GM23248 (cell line): ENCODE results near the gene CENPX. TPM values are rescaled to one million over a fixed set of nuclear protein-coding genes. Genes with fewer than 3 reads are reported as not detected.
A peak's percentile ranks its signal among the peaks of the same experiment; 100 is the strongest.

Experiments
- DNase-seq: peaks from one replicate; pipeline ENCODE4 v3.0.0-alpha.2; 2015
- H2AFZ ChIP-seq: fragments of 200-600 bp; sonication (generic); 2 replicates; pipeline ENCODE4 v1.6.1; 2016; ENCODE audit warnings: antibody characterized with exemption
- H3F3A ChIP-seq: fragments of 200-600 bp; sonication (generic); 2 replicates; pipeline ENCODE4 v1.6.1; 2016; ENCODE audit warnings: mild to moderate bottlenecking, antibody characterized with exemption, mixed run types; ENCODE audit not compliant: insufficient read depth
- H3K27ac ChIP-seq: fragments of 200-600 bp; sonication (generic); 2 replicates; pipeline ENCODE4 v1.5.1; 2016; ENCODE audit warnings: mild to moderate bottlenecking
- H3K27me3 ChIP-seq: fragments of 200-600 bp; sonication (generic); replicated peaks from 2 replicates; pipeline ENCODE4 v1.6.1; 2016; ENCODE audit warnings: mild to moderate bottlenecking; ENCODE audit not compliant: insufficient read depth
- H3K36me3 ChIP-seq: fragments of 200-600 bp; sonication (generic); 2 replicates; pipeline ENCODE4 v1.6.1; 2016; ENCODE audit warnings: low read depth, mild to moderate bottlenecking
- H3K4me1 ChIP-seq: fragments of 200-600 bp; sonication (generic); 2 replicates; pipeline ENCODE4 v1.6.1; 2016; ENCODE audit warnings: mild to moderate bottlenecking; ENCODE audit not compliant: insufficient read depth
- H3K4me2 ChIP-seq: fragments of 200-600 bp; sonication (generic); one replicate; pipeline ENCODE4 v1.6.1; 2016; ENCODE audit warnings: mild to moderate bottlenecking; ENCODE audit not compliant: unreplicated experiment
- H3K4me3 ChIP-seq: fragments of 200-600 bp; sonication (generic); 2 replicates; pipeline ENCODE4 v1.5.1; 2016; ENCODE audit warnings: mild to moderate bottlenecking
- H3K79me2 ChIP-seq: fragments of 200-600 bp; sonication (generic); 2 replicates; pipeline ENCODE4 v1.6.1; 2016; ENCODE audit warnings: mild to moderate bottlenecking; ENCODE audit not compliant: insufficient read depth
- H3K9ac ChIP-seq: fragments of 200-600 bp; sonication (generic); 2 replicates; pipeline ENCODE4 v1.6.1; 2016; ENCODE audit warnings: mild to moderate bottlenecking
- H3K9me2 ChIP-seq: fragments of 200-600 bp; sonication (generic); 2 replicates; pipeline ENCODE4 v1.6.1; 2016; ENCODE audit warnings: mixed run types, mild to moderate bottlenecking, moderate library complexity; ENCODE audit not compliant: insufficient read depth
- H3K9me3 ChIP-seq: fragments of 200-600 bp; sonication (generic); one replicate; pipeline ENCODE4 v1.6.1; 2017; ENCODE audit warnings: low read depth
- H4K20me1 ChIP-seq: fragments of 200-600 bp; sonication (generic); 2 replicates; pipeline ENCODE4 v1.6.0; 2016; ENCODE audit not compliant: insufficient read depth
- EZH2 ChIP-seq: fragments of 200-600 bp; sonication (generic); IDR thresholded peaks from 2 replicates; pipeline ENCODE4 v1.6.1; 2018; ENCODE audit warnings: antibody characterized with exemption, mild to moderate bottlenecking; ENCODE audit not compliant: insufficient read depth, poor library complexity, severe bottlenecking
- EZH2phosphoT487 ChIP-seq: fragments of 200-600 bp; sonication (generic); IDR thresholded peaks from 2 replicates; pipeline ENCODE4 v1.6.1; 2018; ENCODE audit warnings: antibody characterized with exemption, moderate library complexity, mild to moderate bottlenecking, low read depth; ENCODE audit not compliant: insufficient read depth
- WGBS, 2 experiments: methylation state at CpG; one replicate each; pipeline ENCODE4 v1.1.6; 2015 to 2017; ENCODE audit warnings: low lambda C conversion rate in 2 of 2, low coverage in 1 of 2; ENCODE audit errors: missing lambda C conversion rate in 2 of 2; 5-methylcytosine and 5-hydroxymethylcytosine counted together
- in situ Hi-C: fragments of 300-500 bp; cut with MboI; formaldehyde crosslinking; loops from 2 replicates; pipeline ENCODE4 v1.15.0; 2020
- polyA plus RNA-seq: library from polyadenylated mRNA; unstranded; fragments of >200 nt; fragmentation: Nextera tagmentation; extraction: Ambion mirVana; gene quantifications from 2 replicates; pipeline ENCODE4 v1.2.1, GENCODE V29; 2016
- total RNA-seq: library from RNA; depleted of rRNA; stranded (reverse); fragments of >200 nt; shearing (Covaris generic); gene quantifications from 2 replicates; pipeline ENCODE4 v1.2.3, GENCODE V29; 2014

CENPX gene
- total and polyA plus RNA-seq, 2 experiments from 2014 or later: 43.9 to 68.6 TPM

GRCh38 chr17:82006468-82007227 is 16.0 kb downstream of the CENPX start:
- Histone ChIP-seq H3K9ac (no peak overlapping the region), H3K79me2 (no peaks in the 10 kb centered on the region), H3K36me3 (no peaks in the 10 kb centered on the region), H3F3A (peaks cover 8% of the 10 kb centered on the region), H3K9me3 (no peaks in the 10 kb centered on the region), H3K4me2 (no peak overlapping the region), H3K4me3 (no peak overlapping the region), H3K9me2 (no peaks in the 10 kb centered on the region), H2AFZ (no peak overlapping the region), H3K27me3 (no peaks in the 10 kb centered on the region), H3K27ac (no peak overlapping the region), H3K4me1 (peaks cover 27% of the 10 kb centered on the region), H4K20me1 (no peaks in the 10 kb centered on the region)
- no peak for TF ChIP-seq EZH2
- no peak for TF ChIP-seq EZH2phosphoT487
- in situ Hi-C loops: no loop called here
- 56 to 64% methylated on average over 21 to 24 of the region's 24 CpGs for WGBS, 2 experiments
- DNase-seq: peak; percentile 73

GRCh38 chr17:82005701-82006348 is 16.9 kb downstream of the CENPX start:
- Histone ChIP-seq H3K36me3 (no peaks in the 10 kb centered on the region), H3K4me3 (no peak overlapping the region), H3K79me2 (no peaks in the 10 kb centered on the region), H3K9me2 (no peaks in the 10 kb centered on the region), H2AFZ (no peak overlapping the region), H3K27ac (no peak overlapping the region), H4K20me1 (no peaks in the 10 kb centered on the region), H3K9me3 (no peaks in the 10 kb centered on the region), H3K27me3 (no peaks in the 10 kb centered on the region), H3F3A (peaks cover 8% of the 10 kb centered on the region), H3K4me2 (no peak overlapping the region), H3K9ac (no peak overlapping the region), H3K4me1 (peaks cover 27% of the 10 kb centered on the region)
- 84 to 85% methylated on average over 28 to 30 of the region's 30 CpGs for WGBS, 2 experiments
- TF ChIP-seq EZH2phosphoT487: no peak
- TF ChIP-seq EZH2: no peak
- DNase-seq: no peak
- in situ Hi-C loops: no loop called here

- WGBS, 2 experiments: 92 to 93% methylated on average over 34 to 40 of the region's 41 CpGs
These were observed 17.9 kb downstream of the CENPX start for GRCh38 chr17:82004517-82005455.

More at GRCh38 chr17:82004517-82005455, 17.9 kb downstream of the CENPX start:
- Histone ChIP-seq H3K9ac (peak overlapping the region; percentile 47), H3K36me3 (no peaks in the 10 kb centered on the region), H3K4me1 (peaks cover 27% of the 10 kb centered on the region), H3K4me2 (peak overlapping the region; percentile 24), H3K27ac (peak overlapping the region; percentile 82; the same call in 1 of the 2 replicates), H3K9me2 (no peaks in the 10 kb centered on the region), H3K79me2 (no peaks in the 10 kb centered on the region), H4K20me1 (no peaks in the 10 kb centered on the region), H3K4me3 (no peak overlapping the region), H3F3A (peaks cover 8% of the 10 kb centered on the region), H2AFZ (no peak overlapping the region), H3K27me3 (no peaks in the 10 kb centered on the region), H3K9me3 (no peaks in the 10 kb centered on the region)
- no peak for TF ChIP-seq EZH2
- no peak for DNase-seq
- in situ Hi-C loops: no loop called here
